Suprapubic skin (tissue), 4 donors: ENCODE measurements around the gene CNTN1.

ENCODE experiments used
- EP300 ChIP-seq: sonication (generic); formaldehyde crosslinking; IDR thresholded peaks from one replicate; pipeline ENCODE4 v1.6.1; 2017; ENCODE audit warnings: antibody characterized with exemption
- POLR2AphosphoS5 ChIP-seq, 3 donors: sonication (generic); formaldehyde crosslinking; IDR thresholded peaks; one replicate each; pipeline ENCODE4 v1.6.1; 2017; ENCODE audit warnings: antibody characterized with exemption in 3 of 3
- TF ChIP-seq, protein P1 (sequence below), 2 donors: fragments of 200-600 bp in 1 of 2; fragments of 450-650 bp in 1 of 2; sonication (generic) in 1 of 2; IDR thresholded peaks; one replicate each; pipeline ENCODE4 v1.5.1; 2016 to 2019; ENCODE audit warnings: antibody characterized with exemption in 2 of 2, mild to moderate bottlenecking in 1 of 2, moderate library complexity in 1 of 2

DNA sequence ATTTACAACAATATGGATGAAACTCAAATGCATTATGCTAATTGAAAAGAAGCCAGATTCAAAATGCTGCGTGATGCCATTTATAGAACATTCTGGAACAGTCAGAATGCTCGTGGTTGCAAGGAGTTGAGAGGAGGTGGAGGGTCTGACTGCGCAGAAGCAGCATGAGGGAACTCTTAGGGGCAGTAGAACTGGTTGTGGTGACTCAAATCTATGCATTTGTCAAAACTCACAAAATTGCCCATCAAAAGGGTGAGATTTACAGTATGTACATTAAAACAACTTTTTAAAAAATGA lies 382.2 kb downstream of the CNTN1 start:
- TF ChIP-seq, protein P1, sequence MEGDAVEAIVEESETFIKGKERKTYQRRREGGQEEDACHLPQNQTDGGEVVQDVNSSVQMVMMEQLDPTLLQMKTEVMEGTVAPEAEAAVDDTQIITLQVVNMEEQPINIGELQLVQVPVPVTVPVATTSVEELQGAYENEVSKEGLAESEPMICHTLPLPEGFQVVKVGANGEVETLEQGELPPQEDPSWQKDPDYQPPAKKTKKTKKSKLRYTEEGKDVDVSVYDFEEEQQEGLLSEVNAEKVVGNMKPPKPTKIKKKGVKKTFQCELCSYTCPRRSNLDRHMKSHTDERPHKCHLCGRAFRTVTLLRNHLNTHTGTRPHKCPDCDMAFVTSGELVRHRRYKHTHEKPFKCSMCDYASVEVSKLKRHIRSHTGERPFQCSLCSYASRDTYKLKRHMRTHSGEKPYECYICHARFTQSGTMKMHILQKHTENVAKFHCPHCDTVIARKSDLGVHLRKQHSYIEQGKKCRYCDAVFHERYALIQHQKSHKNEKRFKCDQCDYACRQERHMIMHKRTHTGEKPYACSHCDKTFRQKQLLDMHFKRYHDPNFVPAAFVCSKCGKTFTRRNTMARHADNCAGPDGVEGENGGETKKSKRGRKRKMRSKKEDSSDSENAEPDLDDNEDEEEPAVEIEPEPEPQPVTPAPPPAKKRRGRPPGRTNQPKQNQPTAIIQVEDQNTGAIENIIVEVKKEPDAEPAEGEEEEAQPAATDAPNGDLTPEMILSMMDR (IDR thresholded peaks at IDR 0.05), result no peak
- no peak for TF ChIP-seq EP300
- no peak for TF ChIP-seq POLR2AphosphoS5 (IDR thresholded peaks at IDR 0.05)
